ENCODE measurements around the gene PMEPA1.

The PMEPA1 gene

GRCh38 chr20:57666834-57667157, 43.0 kb downstream of the PMEPA1 start (continued):
- TF ChIP-seq ZNF513 (tag by site-specific recombination; IDR thresholded peaks at IDR 0.05), result no peak
- TF ChIP-seq ZNF335 (tag by site-specific recombination; conservative IDR thresholded peaks at IDR 0.05), result no peak

GRCh38 chr20:57666106-57666833, 43.5 kb downstream of the PMEPA1 start:
- TF ChIP-seq FEZF1 (tag by site-specific recombination; IDR thresholded peaks at IDR 0.05) (no peak), PRDM2 (tag by site-specific recombination; IDR thresholded peaks at IDR 0.05; ENCODE audit: borderline replicate concordance) (no peak), ZNF112 (tag by site-specific recombination; IDR thresholded peaks at IDR 0.05) (no peak), ZNF488 (tag by site-specific recombination; IDR thresholded peaks at IDR 0.05) (no peak), PBX3 (CRISPR knock-in tag; IDR thresholded peaks at IDR 0.05) (no peak), ZNF138 (tag by site-specific recombination; IDR thresholded peaks at IDR 0.05; ENCODE audit: borderline replicate concordance) (no peak), ZNF239 (tag by site-specific recombination; IDR thresholded peaks at IDR 0.05) (no peak), WT1 (tag by site-specific recombination; IDR thresholded peaks at IDR 0.05) (no peak), KLF8 (tag by site-specific recombination; IDR thresholded peaks at IDR 0.05) (no peak)
- H3K9me3 ChIP-seq (ENCODE audit: control insufficient read depth, insufficient read depth, low read depth, low read length), result no peaks in the 10 kb centered on the region
- no peak overlapping the region for H3K27ac ChIP-seq (ENCODE audit: extremely low read depth, low read depth, low read length)
- H3K4me3 ChIP-seq (ENCODE audit: low read depth, low read length), result no peak overlapping the region
- H3K36me3 ChIP-seq (ENCODE audit: control insufficient read depth in 2 of 2, insufficient read depth in 1 of 2, low read length in 2 of 2), result no peaks in the 10 kb centered on the region
- ChIA-PET POLR2A (interaction anchor here (0.7 kb wide), 1 partner anchor 520 kb away, joined by 6 read pairs; no protein-coding TSS in a partner anchor), CTCF (no interaction called here)
- H3K4me1 ChIP-seq (ENCODE audit: control insufficient read depth, insufficient read depth, low read length), result no peaks in the 10 kb centered on the region

- Histone ChIP-seq H3K27ac (ENCODE audit: extremely low read depth, low read depth, low read length) (no peak overlapping the region), H3K36me3 (ENCODE audit: control insufficient read depth in 2 of 2, insufficient read depth in 1 of 2, low read length in 2 of 2) (no peaks in the 10 kb centered on the region), H3K4me3 (ENCODE audit: low read depth, low read length) (no peak overlapping the region), H3K4me1 (ENCODE audit: control insufficient read depth, insufficient read depth, low read length) (no peaks in the 10 kb centered on the region), H3K9me3 (ENCODE audit: control insufficient read depth, insufficient read depth, low read depth, low read length) (no peaks in the 10 kb centered on the region)
- CTCF ChIA-PET, result interaction anchor here (0.6 kb wide), 2 partner anchors 47 to 490 kb away, joined by 3 read pairs; no protein-coding TSS in a partner anchor
- POLR2A ChIA-PET, result interaction anchor here (0.6 to 0.7 kb wide), 3 partner anchors 436 to 897 kb away, joined by 3 to 6 read pairs (median 3); no protein-coding TSS in a partner anchor
- TF ChIP-seq ZNF76 (tag by site-specific recombination; IDR thresholded peaks at IDR 0.05; ENCODE audit: borderline replicate concordance, low read depth) (no peak), ZBTB49 (tag by site-specific recombination; IDR thresholded peaks at IDR 0.05; ENCODE audit: low read depth) (no peak), HOXA7 (CRISPR knock-in tag; IDR thresholded peaks at IDR 0.05; ENCODE audit: borderline replicate concordance) (no peak), PRDM1 (tag by site-specific recombination; IDR thresholded peaks at IDR 0.05) (no peak), ZNF629 (tag by site-specific recombination; IDR thresholded peaks at IDR 0.05) (no peak), PATZ1 (tag by site-specific recombination; IDR thresholded peaks at IDR 0.05) (no peak), ZNF239 (tag by site-specific recombination; IDR thresholded peaks at IDR 0.05) (no peak), SCRT2 (tag by site-specific recombination; IDR thresholded peaks at IDR 0.05) (no peak), ZEB2 (tag by site-specific recombination; IDR thresholded peaks at IDR 0.05) (no peak)
Observed at GRCh38 chr20:57665589-57665971, 44.2 kb downstream of the PMEPA1 start.
